GM08714 (cell line): ENCODE data around the gene IGSF11.

Experiments
- H3K4me3 ChIP-seq: fragments of 200-500 bp; sonication (Bioruptor generic); 2 replicates; pipeline ENCODE4 v1.5.1; 2014; ENCODE audit warnings: mild to moderate bottlenecking, low read length, inconsistent platforms
- ZNF274 ChIP-seq: IDR thresholded peaks from 2 replicates; pipeline ENCODE4 v1.6.1; 2012; ENCODE audit warnings: mild to moderate bottlenecking, low read depth, low read length

The IGSF11 gene

GRCh38 chr3:118948146-118948545 lies 86.5 kb downstream of the IGSF11 start:
- H3K4me3 ChIP-seq, result no peak overlapping the region
- no peak for TF ChIP-seq ZNF274

DNA sequence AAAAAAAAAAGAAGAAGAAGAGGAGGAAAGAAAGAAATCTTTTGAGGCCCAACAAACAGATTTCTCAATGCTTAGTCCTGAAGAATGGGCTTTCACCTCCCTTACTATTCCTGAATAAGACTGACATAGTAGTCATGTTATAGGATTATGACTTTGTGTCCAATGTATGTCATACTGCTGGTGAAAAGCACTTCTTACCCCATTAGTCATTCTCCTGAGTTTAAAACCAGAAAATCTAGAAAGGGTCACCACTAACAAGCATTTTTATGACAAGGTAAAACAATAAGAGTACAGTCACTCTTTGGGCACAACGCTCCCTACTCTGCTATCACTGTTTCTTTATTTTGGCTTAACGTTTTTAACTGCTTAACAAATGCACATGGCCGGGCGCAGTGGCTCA lies 88.2 kb downstream of the IGSF11 start:
- TF ChIP-seq ZNF274, result no peak

DNA sequence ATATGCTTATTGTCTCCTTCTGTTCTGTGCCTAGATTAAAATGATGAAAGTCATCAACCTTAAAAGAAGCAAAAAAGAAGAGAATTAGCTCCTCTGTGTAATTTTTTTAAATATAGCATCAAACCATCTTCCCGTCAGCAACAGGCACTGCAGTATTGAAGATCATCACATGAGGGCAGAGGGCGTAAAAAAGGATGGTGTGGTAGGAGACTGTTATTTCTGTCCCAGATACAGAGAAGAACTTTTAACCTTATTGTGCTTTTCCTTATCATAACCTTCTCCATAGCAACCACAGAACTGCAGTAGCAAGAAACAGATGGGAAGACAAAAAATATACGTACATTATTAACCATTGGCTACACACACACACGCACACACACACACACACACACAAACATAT lies 88.8 kb downstream of the IGSF11 start:
- TF ChIP-seq ZNF274, result no peak
- H3K4me3 ChIP-seq, result no peak overlapping the region

More for the DNA sequence above, 88.2 kb downstream of the IGSF11 start:
- H3K4me3 ChIP-seq, result no peak overlapping the region

DNA sequence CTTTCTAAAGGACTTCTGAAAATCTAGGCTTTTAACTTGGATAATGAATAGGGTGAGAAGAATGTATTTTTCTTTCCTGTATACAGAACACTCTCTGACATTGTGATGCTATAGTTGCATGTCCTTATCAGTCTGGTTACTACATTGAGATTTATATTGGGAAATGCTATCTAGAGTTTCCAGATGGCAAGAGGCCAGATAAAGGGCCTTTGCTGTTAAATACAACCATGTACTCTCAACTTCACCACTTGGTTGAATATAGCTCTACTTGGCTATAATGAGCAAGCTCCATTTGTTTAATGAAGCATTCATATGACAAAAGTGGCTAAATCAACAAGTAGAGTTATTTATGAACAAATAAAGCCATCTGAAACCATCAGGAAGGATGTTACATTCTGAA lies 91.0 kb downstream of the IGSF11 start:
- H3K4me3 ChIP-seq, result no peak overlapping the region
- TF ChIP-seq ZNF274, result no peak

- TF ChIP-seq ZNF274, result no peak
- H3K4me3 ChIP-seq, result no peak overlapping the region
These were observed 92.0 kb downstream of the IGSF11 start for GRCh38 chr3:118942671-118943070.

DNA sequence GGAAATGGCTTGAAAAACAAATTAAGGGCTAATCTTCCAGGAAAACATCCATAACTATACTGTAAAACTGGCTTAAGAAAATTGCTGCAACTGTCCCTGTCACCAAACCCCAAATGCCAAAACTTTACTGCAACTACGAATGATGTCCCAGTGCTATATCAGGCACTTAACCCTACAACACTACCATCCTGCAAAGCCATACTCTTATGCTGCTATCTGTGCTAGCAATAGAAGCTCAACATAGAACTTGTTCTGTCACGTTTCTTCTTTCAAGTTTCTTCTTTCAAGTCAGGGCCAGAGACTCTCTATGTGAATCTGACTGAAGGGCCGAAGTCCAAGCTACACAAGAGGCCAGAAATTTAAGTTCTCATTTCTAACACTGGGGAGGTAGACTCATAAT lies 92.5 kb downstream of the IGSF11 start:
- TF ChIP-seq ZNF274, result no peak
- no peak overlapping the region for H3K4me3 ChIP-seq

DNA sequence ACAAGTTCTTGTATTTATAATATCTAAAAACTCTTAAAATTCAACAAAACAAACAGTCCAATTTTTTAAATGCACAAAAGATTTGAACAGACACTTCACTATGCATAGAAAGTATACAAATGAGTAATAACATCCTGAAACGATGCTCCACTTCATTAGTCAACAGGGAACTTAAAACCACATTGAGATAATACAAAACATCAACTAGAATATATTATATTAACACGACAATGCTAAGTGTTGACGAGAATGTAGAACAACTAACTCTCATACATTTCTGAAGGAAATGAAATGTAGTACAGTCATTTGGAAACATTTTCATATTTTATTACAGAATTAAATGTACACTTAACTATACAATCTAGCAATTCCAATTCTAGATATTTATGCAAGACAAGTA lies 93.4 kb downstream of the IGSF11 start:
- TF ChIP-seq ZNF274, result no peak
- H3K4me3 ChIP-seq, result no peak overlapping the region

- TF ChIP-seq ZNF274, result no peak
- no peak overlapping the region for H3K4me3 ChIP-seq
These were observed 96.3 kb downstream of the IGSF11 start for GRCh38 chr3:118938183-118938961.

- H3K4me3 ChIP-seq, result no peak overlapping the region
- no peak for TF ChIP-seq ZNF274
These were observed 97.8 kb downstream of the IGSF11 start for GRCh38 chr3:118936811-118937210.

- TF ChIP-seq ZNF274, result no peak
- no peak overlapping the region for H3K4me3 ChIP-seq
These were observed 101.7 kb downstream of the IGSF11 start for GRCh38 chr3:118932822-118933558.

GRCh38 chr3:118931996-118932395 lies 102.7 kb downstream of the IGSF11 start:
- TF ChIP-seq ZNF274, result no peak
- no peak overlapping the region for H3K4me3 ChIP-seq

- no peak overlapping the region for H3K4me3 ChIP-seq
- no peak for TF ChIP-seq ZNF274
These were observed 107.2 kb downstream of the IGSF11 start for GRCh38 chr3:118927449-118927848.

- TF ChIP-seq ZNF274, result no peak
- H3K4me3 ChIP-seq, result no peak overlapping the region
These were observed 122.5 kb downstream of the IGSF11 start for GRCh38 chr3:118912188-118912587.

GRCh38 chr3:118910332-118910731 lies 124.3 kb downstream of the IGSF11 start:
- no peak for TF ChIP-seq ZNF274
- H3K4me3 ChIP-seq, result no peak overlapping the region

DNA sequence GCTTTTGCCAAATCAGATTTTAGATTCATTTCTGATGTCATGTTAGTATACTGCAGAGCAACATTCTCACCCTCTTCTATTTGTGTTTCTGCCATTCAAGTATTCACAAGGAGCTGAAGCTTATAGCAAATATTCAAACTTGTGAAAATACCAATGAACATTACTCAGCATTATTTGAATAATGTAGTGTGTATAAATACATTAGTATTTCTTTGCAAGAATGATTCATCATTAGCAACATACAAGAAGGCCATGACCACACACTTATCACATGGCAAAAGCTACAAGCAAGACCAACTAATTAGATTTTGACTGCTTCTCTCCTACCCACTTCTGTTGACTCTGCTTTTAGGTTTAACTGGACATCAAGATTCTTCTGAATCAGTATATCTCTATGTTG lies 124.9 kb downstream of the IGSF11 start:
- no peak for TF ChIP-seq ZNF274
- H3K4me3 ChIP-seq, result no peak overlapping the region

DNA sequence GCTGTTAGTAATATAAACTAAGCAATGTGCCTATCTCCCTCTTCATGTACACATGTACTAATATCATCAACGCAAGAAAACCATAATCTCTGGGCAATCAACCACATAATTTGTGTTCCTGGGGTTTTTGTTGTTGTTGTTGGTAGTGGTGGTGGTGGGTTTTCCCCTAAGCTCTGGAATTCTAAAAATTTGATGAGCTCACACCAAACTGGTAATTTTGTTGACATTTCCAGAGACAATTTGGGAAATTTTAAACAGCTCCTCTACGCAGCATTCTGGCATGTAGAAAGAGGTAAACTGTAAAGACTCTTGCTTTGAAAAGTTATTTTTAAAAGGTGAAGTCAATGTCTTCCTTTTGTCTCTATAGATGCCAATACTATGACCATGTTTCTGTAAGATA lies 126.7 kb downstream of the IGSF11 start:
- H3K4me3 ChIP-seq, result no peak overlapping the region
- TF ChIP-seq ZNF274, result no peak
